ENCODE results near the gene MGAT5. TPM values are rescaled to one million over a fixed set of nuclear protein-coding genes. Genes with fewer than 3 reads are reported as not detected.

Gene MGAT5
- total RNA-seq, 1 donor from 2014 or later: 30.0 TPM

DNA sequence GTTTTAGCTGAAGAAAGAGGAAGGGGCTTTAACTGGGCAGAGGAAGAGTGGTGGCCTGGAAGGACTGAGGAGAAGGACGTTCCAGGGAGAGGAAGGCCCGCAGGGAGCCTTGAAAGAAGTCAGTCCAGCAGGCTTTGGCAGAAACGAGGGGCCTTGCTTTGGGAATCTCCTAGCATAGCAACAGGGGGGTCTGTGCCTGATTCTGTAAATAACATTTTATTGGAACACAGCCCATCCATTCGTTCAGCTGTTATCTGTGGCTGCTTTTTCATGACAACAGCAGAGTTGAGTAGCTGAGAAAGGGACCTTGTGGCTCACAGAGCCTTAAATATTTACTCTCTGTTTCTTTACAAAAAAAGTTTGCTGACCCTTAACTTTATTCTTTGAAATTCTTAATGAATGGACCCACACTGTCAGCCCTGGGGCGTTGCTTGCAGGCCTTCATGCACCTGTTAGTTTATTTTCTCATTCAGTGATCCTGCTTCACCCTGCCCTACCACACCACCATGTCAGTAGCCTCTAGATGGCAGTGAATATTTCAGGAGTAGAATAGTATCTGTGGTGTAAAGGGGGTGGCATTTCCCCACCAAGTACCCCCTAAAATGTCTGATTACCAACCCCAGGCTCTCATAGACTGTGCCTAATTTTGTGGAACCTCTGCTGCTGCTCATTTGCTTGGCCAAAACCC, 61.0 kb downstream of the MGAT5 start:
- Mint-ChIP-seq H3K9me3 (ENCODE audit: low read depth) (no peaks in the 10 kb centered on the region), H3K4me1 (ENCODE audit: low read depth) (no peaks in the 10 kb centered on the region), H3K4me3 (ENCODE audit: unreplicated experiment) (no peak overlapping the region), H3K27ac (ENCODE audit: unreplicated experiment) (no peak overlapping the region), H3K27me3 (ENCODE audit: low read depth) (no peaks in the 10 kb centered on the region), H3K36me3 (ENCODE audit: low read depth) (peaks cover 4% of the 10 kb centered on the region)
- DNase-seq (ENCODE audit: low spot score): no peak
- TF ChIP-seq, protein P1, sequence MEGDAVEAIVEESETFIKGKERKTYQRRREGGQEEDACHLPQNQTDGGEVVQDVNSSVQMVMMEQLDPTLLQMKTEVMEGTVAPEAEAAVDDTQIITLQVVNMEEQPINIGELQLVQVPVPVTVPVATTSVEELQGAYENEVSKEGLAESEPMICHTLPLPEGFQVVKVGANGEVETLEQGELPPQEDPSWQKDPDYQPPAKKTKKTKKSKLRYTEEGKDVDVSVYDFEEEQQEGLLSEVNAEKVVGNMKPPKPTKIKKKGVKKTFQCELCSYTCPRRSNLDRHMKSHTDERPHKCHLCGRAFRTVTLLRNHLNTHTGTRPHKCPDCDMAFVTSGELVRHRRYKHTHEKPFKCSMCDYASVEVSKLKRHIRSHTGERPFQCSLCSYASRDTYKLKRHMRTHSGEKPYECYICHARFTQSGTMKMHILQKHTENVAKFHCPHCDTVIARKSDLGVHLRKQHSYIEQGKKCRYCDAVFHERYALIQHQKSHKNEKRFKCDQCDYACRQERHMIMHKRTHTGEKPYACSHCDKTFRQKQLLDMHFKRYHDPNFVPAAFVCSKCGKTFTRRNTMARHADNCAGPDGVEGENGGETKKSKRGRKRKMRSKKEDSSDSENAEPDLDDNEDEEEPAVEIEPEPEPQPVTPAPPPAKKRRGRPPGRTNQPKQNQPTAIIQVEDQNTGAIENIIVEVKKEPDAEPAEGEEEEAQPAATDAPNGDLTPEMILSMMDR (IDR thresholded peaks at IDR 0.05): no peak

DNA sequence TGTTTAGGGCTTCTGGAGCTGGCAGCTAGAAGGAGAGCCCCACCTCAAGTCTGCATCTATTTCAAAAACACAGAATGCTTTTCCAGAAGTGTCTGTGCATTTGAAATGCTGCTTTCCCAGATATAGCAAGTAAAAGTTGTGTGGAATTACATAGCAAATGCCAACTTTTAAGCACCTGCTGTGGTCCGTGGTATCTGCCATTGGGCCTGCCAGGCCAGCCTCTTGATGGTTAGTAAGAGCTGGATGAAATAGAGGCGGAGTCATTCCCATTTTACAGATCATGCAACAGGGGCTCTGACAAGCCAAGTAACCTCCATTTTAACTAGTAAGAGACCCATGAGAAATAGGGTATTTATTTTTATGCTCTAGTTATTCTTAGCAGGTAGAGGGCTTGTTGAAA, 61.6 kb downstream of the MGAT5 start:
- no peaks in the 10 kb centered on the region for H3K9me3 Mint-ChIP-seq (ENCODE audit: low read depth)

DNA sequence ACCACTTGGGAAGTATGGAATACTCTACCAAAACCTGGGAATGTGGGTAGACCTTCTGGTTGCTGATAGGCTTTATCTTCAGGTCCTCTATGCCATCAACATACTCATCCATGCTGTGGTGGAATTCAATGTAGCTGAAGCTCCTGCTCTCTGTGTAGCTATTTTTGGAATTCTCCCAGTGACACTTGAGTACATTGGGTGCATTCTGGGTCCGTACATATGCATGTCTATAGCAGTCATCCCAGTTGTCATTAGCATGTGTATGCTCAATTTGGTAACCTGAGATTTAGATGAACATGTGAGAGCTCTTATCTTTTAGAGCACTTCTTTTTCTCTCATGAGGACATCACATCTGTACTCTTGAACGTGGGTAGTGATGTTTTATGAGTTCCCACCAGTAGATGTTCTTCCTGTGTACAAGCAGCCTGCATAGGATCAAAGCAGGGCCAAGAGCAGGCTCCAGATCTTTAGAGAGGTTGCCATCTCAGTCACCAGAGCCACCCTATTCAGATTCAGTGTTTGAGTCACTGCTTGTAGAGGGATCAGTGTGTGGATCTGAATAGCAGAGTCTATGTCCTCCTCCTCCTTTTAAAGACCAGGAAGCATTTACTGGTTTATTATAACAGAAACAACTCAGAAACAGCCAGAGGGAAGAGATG, 65.9 kb downstream of the MGAT5 start:
- DNase-seq (ENCODE audit: low spot score): no peak
- H3K4me3 Mint-ChIP-seq (ENCODE audit: unreplicated experiment): no peak overlapping the region
- TF ChIP-seq, protein P1 (IDR thresholded peaks at IDR 0.05): no peak
- no peaks in the 10 kb centered on the region for H3K27me3 Mint-ChIP-seq (ENCODE audit: low read depth)
- no peak overlapping the region for H3K27ac Mint-ChIP-seq (ENCODE audit: unreplicated experiment)
- H3K4me1 Mint-ChIP-seq (ENCODE audit: low read depth): no peaks in the 10 kb centered on the region
- H3K9me3 Mint-ChIP-seq (ENCODE audit: low read depth): no peaks in the 10 kb centered on the region
- H3K36me3 Mint-ChIP-seq (ENCODE audit: low read depth): peaks cover 6% of the 10 kb centered on the region

More for the DNA sequence above, 61.6 kb downstream of the MGAT5 start:
- Mint-ChIP-seq H3K36me3 (ENCODE audit: low read depth) (peaks cover 4% of the 10 kb centered on the region), H3K4me3 (ENCODE audit: unreplicated experiment) (no peak overlapping the region), H3K27me3 (ENCODE audit: low read depth) (no peaks in the 10 kb centered on the region), H3K4me1 (ENCODE audit: low read depth) (no peaks in the 10 kb centered on the region), H3K27ac (ENCODE audit: unreplicated experiment) (no peak overlapping the region)
- no peak for DNase-seq (ENCODE audit: low spot score)
- TF ChIP-seq, protein P1 (IDR thresholded peaks at IDR 0.05): no peak

DNA sequence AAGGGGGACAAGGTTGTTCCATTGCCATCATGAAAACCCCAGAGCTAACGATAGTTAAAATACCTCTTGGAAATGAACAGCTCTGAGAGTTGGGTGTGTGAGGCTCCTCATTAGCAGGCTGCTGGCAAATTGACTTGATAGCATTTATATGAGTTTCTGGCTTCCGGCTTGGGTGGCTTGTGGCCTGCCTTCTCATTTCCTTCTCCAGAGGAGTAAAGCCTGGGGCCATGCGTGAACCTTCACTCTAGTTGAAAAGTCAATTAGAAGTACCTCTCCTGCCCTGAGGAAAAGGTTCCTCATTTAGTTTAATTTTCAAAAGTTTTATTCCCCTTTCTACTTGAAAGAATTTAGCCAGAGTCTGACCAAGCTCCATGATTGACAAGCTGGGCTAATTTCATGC, 67.1 kb downstream of the MGAT5 start:
- Mint-ChIP-seq H3K27ac (ENCODE audit: unreplicated experiment) (no peak overlapping the region), H3K27me3 (ENCODE audit: low read depth) (no peaks in the 10 kb centered on the region), H3K4me3 (ENCODE audit: unreplicated experiment) (no peak overlapping the region), H3K9me3 (ENCODE audit: low read depth) (no peaks in the 10 kb centered on the region), H3K4me1 (ENCODE audit: low read depth) (no peaks in the 10 kb centered on the region), H3K36me3 (ENCODE audit: low read depth) (peaks cover 6% of the 10 kb centered on the region)
- DNase-seq (ENCODE audit: low spot score): no peak
- TF ChIP-seq, protein P1 (IDR thresholded peaks at IDR 0.05): no peak

DNA sequence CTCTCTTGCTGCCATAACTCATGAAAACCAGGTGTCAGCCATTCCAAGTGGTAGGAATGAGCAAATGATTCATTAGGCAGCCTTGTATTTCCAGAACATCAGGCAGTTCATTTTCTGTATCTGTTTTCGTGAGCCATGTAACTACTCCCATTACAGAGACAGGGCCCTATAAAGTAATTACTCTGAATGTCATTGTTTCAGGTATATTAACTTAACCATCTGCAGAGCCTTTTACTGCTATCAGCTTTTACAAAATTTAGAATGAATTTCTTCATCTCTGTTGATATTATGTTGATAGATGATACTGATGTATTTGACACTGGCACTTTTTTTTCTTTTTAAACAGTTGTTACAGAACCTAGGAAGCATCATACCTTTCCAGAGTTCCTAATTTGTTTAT, 69.9 kb downstream of the MGAT5 start:
- Mint-ChIP-seq H3K27me3 (ENCODE audit: low read depth) (no peaks in the 10 kb centered on the region), H3K4me3 (ENCODE audit: unreplicated experiment) (no peak overlapping the region), H3K4me1 (ENCODE audit: low read depth) (no peaks in the 10 kb centered on the region), H3K36me3 (ENCODE audit: low read depth) (peaks cover 2% of the 10 kb centered on the region), H3K27ac (ENCODE audit: unreplicated experiment) (no peak overlapping the region), H3K9me3 (ENCODE audit: low read depth) (peaks cover 3% of the 10 kb centered on the region)
- TF ChIP-seq, protein P1 (IDR thresholded peaks at IDR 0.05): no peak
- DNase-seq (ENCODE audit: low spot score): no peak

Measured in chondrocyte (in vitro differentiated cells).